HepG2 (cell line): ENCODE results near the gene TM9SF3. TPM values are rescaled to one million over a fixed set of nuclear protein-coding genes. Genes with fewer than 3 reads are reported as not detected.

Source experiments
- ATF7-NPFF ChIP-seq: sonication (generic); formaldehyde crosslinking; IDR thresholded peaks from 2 replicates; pipeline ENCODE4 v1.8.1; 2023; ENCODE audit warnings: mild to moderate bottlenecking, low read depth, missing genetic modification reagents, moderate library complexity
- CCAR2 ChIP-seq: fragments of 200-400 bp; formaldehyde crosslinking; optimal IDR thresholded peaks from 2 replicates; pipeline ENCODE3; 2018; ENCODE audit warnings: low read depth, mild to moderate bottlenecking, low read length, moderate library complexity
- FOSL1 ChIP-seq: sonication (generic); formaldehyde crosslinking; IDR thresholded peaks from 2 replicates; pipeline ENCODE4 v1.9.0; 2021; ENCODE audit warnings: missing genetic modification reagents, borderline replicate concordance
- GATA4 ChIP-seq: sonication (generic); IDR thresholded peaks from 2 replicates; pipeline ENCODE4 v1.6.1; 2016; ENCODE audit warnings: antibody characterized with exemption, low read depth, borderline replicate concordance
- NFE2L2 ChIP-seq: fragments of 150-350 bp; IDR thresholded peaks from 2 replicates; pipeline ENCODE4 v1.6.1; 2014; ENCODE audit warnings: low read length
- ONECUT2 ChIP-seq: sonication (generic); formaldehyde crosslinking; IDR thresholded peaks from 2 replicates; pipeline ENCODE4 v1.4.0; 2020; ENCODE audit warnings: missing genetic modification reagents
- PPARG ChIP-seq: conservative IDR thresholded peaks from 2 replicates; pipeline ENCODE4 v1.6.1; 2016; ENCODE audit warnings: missing biosample characterization, missing genetic modification reagents
- ZFP36L1 ChIP-seq: sonication (generic); formaldehyde crosslinking; IDR thresholded peaks from 2 replicates; pipeline ENCODE4 v1.8.0; 2022; ENCODE audit warnings: mild to moderate bottlenecking, missing genetic modification reagents, moderate library complexity
- ZNF230 ChIP-seq: sonication (generic); formaldehyde crosslinking; IDR thresholded peaks from 2 replicates; pipeline ENCODE4 v1.4.0; 2020; ENCODE audit warnings: mild to moderate bottlenecking, missing genetic modification reagents
- ZNF280D ChIP-seq: sonication (generic); formaldehyde crosslinking; IDR thresholded peaks from 2 replicates; pipeline ENCODE4 v1.5.1; 2020; ENCODE audit warnings: mild to moderate bottlenecking, missing genetic modification reagents
- ZNF574 ChIP-seq: sonication (generic); formaldehyde crosslinking; IDR thresholded peaks from 2 replicates; pipeline ENCODE4 v1.4.0; 2020; ENCODE audit warnings: missing genetic modification reagents
- ZNF841 ChIP-seq: sonication (generic); formaldehyde crosslinking; IDR thresholded peaks from 2 replicates; pipeline ENCODE4 v1.8.1; 2023; ENCODE audit warnings: missing genetic modification reagents, borderline replicate concordance
- ZNF891 ChIP-seq: sonication (generic); formaldehyde crosslinking; IDR thresholded peaks from 2 replicates; pipeline ENCODE4 v1.5.0; 2020; ENCODE audit warnings: mild to moderate bottlenecking, missing genetic modification reagents
- polyA plus RNA-seq, 8 experiments: library from polyadenylated mRNA; depleted of rRNA in 3 of 8; stranded (reverse) in 7 of 8; unstranded in 1 of 8; fragments of >200 nt; fragmentation: Illumina TruSeq in 4 of 8; extraction: Trizol in 4 of 8; gene quantifications; 2 replicates each; pipeline versions ENCODE4 v1.2.1 to v1.2.3, GENCODE V29; 2011 to 2016; ENCODE audit warnings: low read depth in 4 of 8, missing spikeins in 1 of 8, mixed read lengths in 1 of 8; ENCODE audit not compliant: insufficient read depth in 1 of 8
- total RNA-seq, 5 experiments: library from RNA; depleted of rRNA; stranded (reverse); fragments of >200 nt; fragmentation: Illumina TruSeq; extraction: Trizol; gene quantifications; 2 replicates each; pipeline ENCODE4 v1.2.3, GENCODE V29; 2016; ENCODE audit warnings: low read depth in 1 of 5
- TF ChIP-seq, protein P1 (sequence below): sonication (generic); formaldehyde crosslinking; IDR thresholded peaks from 2 replicates; pipeline ENCODE4 v1.4.0; 2020; ENCODE audit warnings: missing genetic modification reagents
- TF ChIP-seq, protein P2 (sequence below): sonication (generic); formaldehyde crosslinking; IDR thresholded peaks from 2 replicates; pipeline ENCODE4 v1.9.0; 2021; ENCODE audit warnings: missing genetic modification reagents, mild to moderate bottlenecking, borderline replicate concordance
- TF ChIP-seq, protein P3 (sequence below): IDR thresholded peaks from 2 replicates; pipeline ENCODE4 v1.6.1; 2016; ENCODE audit warnings: mild to moderate bottlenecking

TM9SF3 gene
- total and polyA plus RNA-seq, 2 of the 13 experiments (the other 11 are each of a cell fraction or from before 2014, with no cell fraction given) = 43.8 to 120 TPM

GRCh38 chr10:96596422-96597407 lies 9.9 kb upstream of the TM9SF3 start (continued):
- TF ChIP-seq ZNF280D (no peak), ZNF841 (CRISPR knock-in tag) (no peak), ZNF574 (CRISPR knock-in tag) (no peak), ZNF230 (CRISPR knock-in tag) (no peak), ONECUT2 (peak; percentile 84), ZFP36L1 (CRISPR knock-in tag) (no peak), ATF7-NPFF (CRISPR knock-in tag) (no peak), CCAR2 (no peak), FOSL1 (CRISPR knock-in tag) (no peak), GATA4 (no peak), PPARG (CRISPR knock-in tag) (peak; percentile 42; the same call in 1 of the 2 replicates), NFE2L2 (no peak), ZNF891 (CRISPR knock-in tag) (no peak)
- TF ChIP-seq, protein P1, sequence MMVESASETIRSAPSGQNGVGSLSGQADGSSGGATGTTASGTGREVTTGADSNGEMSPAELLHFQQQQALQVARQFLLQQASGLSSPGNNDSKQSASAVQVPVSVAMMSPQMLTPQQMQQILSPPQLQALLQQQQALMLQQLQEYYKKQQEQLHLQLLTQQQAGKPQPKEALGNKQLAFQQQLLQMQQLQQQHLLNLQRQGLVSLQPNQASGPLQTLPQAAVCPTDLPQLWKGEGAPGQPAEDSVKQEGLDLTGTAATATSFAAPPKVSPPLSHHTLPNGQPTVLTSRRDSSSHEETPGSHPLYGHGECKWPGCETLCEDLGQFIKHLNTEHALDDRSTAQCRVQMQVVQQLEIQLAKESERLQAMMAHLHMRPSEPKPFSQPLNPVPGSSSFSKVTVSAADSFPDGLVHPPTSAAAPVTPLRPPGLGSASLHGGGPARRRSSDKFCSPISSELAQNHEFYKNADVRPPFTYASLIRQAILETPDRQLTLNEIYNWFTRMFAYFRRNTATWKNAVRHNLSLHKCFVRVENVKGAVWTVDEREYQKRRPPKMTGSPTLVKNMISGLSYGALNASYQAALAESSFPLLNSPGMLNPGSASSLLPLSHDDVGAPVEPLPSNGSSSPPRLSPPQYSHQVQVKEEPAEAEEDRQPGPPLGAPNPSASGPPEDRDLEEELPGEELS (CRISPR knock-in tag) = peak; percentile 79
- TF ChIP-seq, protein P2, sequence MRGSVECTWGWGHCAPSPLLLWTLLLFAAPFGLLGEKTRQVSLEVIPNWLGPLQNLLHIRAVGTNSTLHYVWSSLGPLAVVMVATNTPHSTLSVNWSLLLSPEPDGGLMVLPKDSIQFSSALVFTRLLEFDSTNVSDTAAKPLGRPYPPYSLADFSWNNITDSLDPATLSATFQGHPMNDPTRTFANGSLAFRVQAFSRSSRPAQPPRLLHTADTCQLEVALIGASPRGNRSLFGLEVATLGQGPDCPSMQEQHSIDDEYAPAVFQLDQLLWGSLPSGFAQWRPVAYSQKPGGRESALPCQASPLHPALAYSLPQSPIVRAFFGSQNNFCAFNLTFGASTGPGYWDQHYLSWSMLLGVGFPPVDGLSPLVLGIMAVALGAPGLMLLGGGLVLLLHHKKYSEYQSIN (CRISPR knock-in tag) = no peak
- TF ChIP-seq, protein P3, sequence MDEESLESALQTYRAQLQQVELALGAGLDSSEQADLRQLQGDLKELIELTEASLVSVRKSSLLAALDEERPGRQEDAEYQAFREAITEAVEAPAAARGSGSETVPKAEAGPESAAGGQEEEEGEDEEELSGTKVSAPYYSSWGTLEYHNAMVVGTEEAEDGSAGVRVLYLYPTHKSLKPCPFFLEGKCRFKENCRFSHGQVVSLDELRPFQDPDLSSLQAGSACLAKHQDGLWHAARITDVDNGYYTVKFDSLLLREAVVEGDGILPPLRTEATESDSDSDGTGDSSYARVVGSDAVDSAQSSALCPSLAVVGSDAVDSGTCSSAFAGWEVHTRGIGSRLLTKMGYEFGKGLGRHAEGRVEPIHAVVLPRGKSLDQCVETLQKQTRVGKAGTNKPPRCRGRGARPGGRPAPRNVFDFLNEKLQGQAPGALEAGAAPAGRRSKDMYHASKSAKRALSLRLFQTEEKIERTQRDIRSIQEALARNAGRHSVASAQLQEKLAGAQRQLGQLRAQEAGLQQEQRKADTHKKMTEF (CRISPR knock-in tag) = peak; percentile 66; the same call in 1 of the 2 replicates
